DND-41 (cell line): Measurements from ENCODE around the gene CSNK2A2.

Source experiments
- ATAC-seq: fragments of 200-7000 bp; cut with Tn5 transposase; 3 replicates; pipeline ENCODE4 v1.9.1; 2021; ENCODE audit warnings: low read depth; ENCODE audit not compliant: insufficient read depth
- DNase-seq: peaks from one replicate; pipeline ENCODE4 v3.0.0-alpha.2; 2020
- H2AFZ ChIP-seq: 2 replicates; pipeline ENCODE4 v1.6.0; 2012; ENCODE audit warnings: low read depth, low read length
- H3K27ac ChIP-seq: 2 replicates; pipeline ENCODE4 v1.5.1; 2012; ENCODE audit warnings: low read length, inconsistent platforms
- H3K27me3 ChIP-seq: fragments of 200-600 bp; sonication (generic); 2 replicates; pipeline ENCODE4 v1.6.0; 2012; ENCODE audit warnings: low read length, mild to moderate bottlenecking, inconsistent platforms; ENCODE audit not compliant: insufficient read depth, poor library complexity
- H3K36me3 ChIP-seq: 2 replicates; pipeline ENCODE4 v1.5.1; 2012; ENCODE audit warnings: low read length, inconsistent platforms; ENCODE audit not compliant: insufficient read depth
- H3K4me1 ChIP-seq: 2 replicates; pipeline ENCODE4 v1.5.1; 2012; ENCODE audit warnings: mild to moderate bottlenecking, low read length; ENCODE audit not compliant: insufficient read depth
- H3K4me2 ChIP-seq: 2 replicates; pipeline ENCODE4 v1.6.0; 2012; ENCODE audit warnings: mild to moderate bottlenecking, moderate library complexity, low read length, inconsistent platforms; ENCODE audit not compliant: insufficient read depth
- H3K4me3 ChIP-seq, 2 experiments: fragments of 200-600 bp in 1 of 2; shearing (Covaris generic) in 1 of 2; 2 replicates each; pipeline ENCODE4 v1.5.1; 2012 to 2016; ENCODE audit warnings: inconsistent platforms in 2 of 2, low read length in 2 of 2, mild to moderate bottlenecking in 2 of 2, low read depth in 1 of 2, moderate library complexity in 1 of 2
- H3K79me2 ChIP-seq: 2 replicates; pipeline ENCODE4 v1.6.0; 2012; ENCODE audit warnings: low read length, inconsistent platforms; ENCODE audit not compliant: insufficient read depth
- H3K9ac ChIP-seq: 2 replicates; pipeline ENCODE4 v1.6.0; 2012; ENCODE audit warnings: low read depth, mild to moderate bottlenecking, inconsistent platforms, low read length, moderate library complexity
- H3K9me3 ChIP-seq: 2 replicates; pipeline ENCODE4 v1.5.1; 2012; ENCODE audit warnings: low read length, moderate library complexity, mild to moderate bottlenecking, inconsistent platforms; ENCODE audit not compliant: insufficient read depth, severe bottlenecking
- H4K20me1 ChIP-seq: 2 replicates; pipeline ENCODE4 v1.6.0; 2012; ENCODE audit warnings: low read length; ENCODE audit not compliant: insufficient read depth
- CTCF ChIP-seq: IDR thresholded peaks from 2 replicates; pipeline ENCODE4 v1.5.1; 2012; ENCODE audit warnings: borderline replicate concordance, low read length, moderate library complexity, mild to moderate bottlenecking; ENCODE audit not compliant: poor library complexity, severe bottlenecking; ENCODE audit errors: extremely low read depth
- EZH2 ChIP-seq: IDR thresholded peaks from 3 replicates; pipeline ENCODE4 v1.6.1; 2012; ENCODE audit warnings: borderline replicate concordance, low read depth, mild to moderate bottlenecking, moderate library complexity, low read length, inconsistent platforms; ENCODE audit not compliant: severe bottlenecking

Gene CSNK2A2

GRCh38 chr16:58196898-58197313, 1.0 kb downstream of the CSNK2A2 start:
- Histone ChIP-seq H3K9me3 (no peaks in the 10 kb centered on the region), H2AFZ (peak overlapping the region; percentile 69), H4K20me1 (peaks cover 25% of the 10 kb centered on the region), H3K9ac (peak overlapping the region; percentile 80), H3K36me3 (peaks cover 46% of the 10 kb centered on the region), H3K4me2 (peak overlapping the region; percentile 92), H3K79me2 (peaks cover 55% of the 10 kb centered on the region), H3K27me3 (peaks cover 11% of the 10 kb centered on the region), H3K4me1 (peaks cover 36% of the 10 kb centered on the region), H3K27ac (peak overlapping the region; percentile 75), H3K4me3 (peak overlapping the region; percentile 94 to 97)
- TF ChIP-seq CTCF (no peak), EZH2 (no peak)
- DNase-seq (peak; percentile 12), ATAC-seq (peak; percentile 25; the same call in 2 of the 3 replicates)

DNA sequence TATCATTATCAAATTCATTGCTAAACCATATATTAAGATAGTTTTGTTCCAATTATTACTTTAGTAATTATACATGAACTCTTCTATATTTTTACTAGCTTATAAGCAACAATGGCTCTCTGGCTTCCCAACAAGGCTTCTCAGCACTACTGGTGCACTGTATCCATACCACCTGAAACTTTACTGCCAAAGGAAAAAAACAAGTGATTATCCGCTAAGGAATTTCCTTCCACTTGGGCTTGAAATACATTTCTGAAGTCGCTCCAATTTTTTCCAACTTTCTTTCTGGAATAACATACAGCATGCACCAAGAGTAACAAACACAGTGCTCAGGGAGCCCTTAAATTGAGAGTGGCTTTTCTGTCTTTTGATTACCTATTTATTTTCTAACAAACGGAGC, 2.1 kb downstream of the CSNK2A2 start:
- no peaks in the 10 kb centered on the region for H3K9me3 ChIP-seq
- H3K27ac ChIP-seq: no peak overlapping the region
- H3K4me3 ChIP-seq: peak overlapping the region in 1 of 2 experiments; percentile 26; a peak in 1 of 4 replicates
- TF ChIP-seq EZH2 (no peak), CTCF (no peak)
- H3K4me1 ChIP-seq: peaks cover 36% of the 10 kb centered on the region
- peaks cover 11% of the 10 kb centered on the region for H3K27me3 ChIP-seq
- peak overlapping the region; percentile 92; the same call in 1 of the 2 replicates for H3K4me2 ChIP-seq
- peaks cover 25% of the 10 kb centered on the region for H4K20me1 ChIP-seq
- H2AFZ ChIP-seq: no peak overlapping the region
- peaks cover 64% of the 10 kb centered on the region for H3K79me2 ChIP-seq
- peaks cover 56% of the 10 kb centered on the region for H3K36me3 ChIP-seq
- ATAC-seq (no peak), DNase-seq (no peak)
- no peak overlapping the region for H3K9ac ChIP-seq

GRCh38 chr16:58195344-58195743, 2.6 kb downstream of the CSNK2A2 start:
- no peak overlapping the region for H2AFZ ChIP-seq
- H4K20me1 ChIP-seq: peaks cover 25% of the 10 kb centered on the region
- no peak overlapping the region for H3K4me3 ChIP-seq
- no peak for TF ChIP-seq CTCF
- TF ChIP-seq EZH2: no peak
- no peak overlapping the region for H3K27ac ChIP-seq
- H3K9ac ChIP-seq: no peak overlapping the region
- peak overlapping the region; percentile 92; the same call in 1 of the 2 replicates for H3K4me2 ChIP-seq
- H3K79me2 ChIP-seq: peaks cover 69% of the 10 kb centered on the region
- DNase-seq (no peak), ATAC-seq (no peak)
- H3K27me3 ChIP-seq: peaks cover 11% of the 10 kb centered on the region
- H3K36me3 ChIP-seq: peaks cover 61% of the 10 kb centered on the region
- H3K4me1 ChIP-seq: peaks cover 36% of the 10 kb centered on the region
- no peaks in the 10 kb centered on the region for H3K9me3 ChIP-seq
